GM23338 (cell line): Measurements from ENCODE around the gene CASK.

Experiments
- EZH2 ChIP-seq: fragments of 200-600 bp; sonication (generic); IDR thresholded peaks from one replicate; pipeline ENCODE4 v1.8.0; 2017; ENCODE audit warnings: antibody characterized with exemption, mild to moderate bottlenecking, low read depth; ENCODE audit not compliant: unreplicated experiment
- JUNB ChIP-seq: IDR thresholded peaks from one replicate; pipeline ENCODE4 v1.6.1; 2016; ENCODE audit warnings: antibody characterized with exemption; ENCODE audit not compliant: unreplicated experiment
- POLR2AphosphoS5 ChIP-seq: IDR thresholded peaks from 2 replicates; pipeline ENCODE4 v1.6.1; 2016; ENCODE audit warnings: antibody characterized with exemption, low read depth
- TF ChIP-seq, protein P1 (sequence below): IDR thresholded peaks from one replicate; pipeline ENCODE4 v1.6.1; 2018; ENCODE audit warnings: antibody characterized with exemption; ENCODE audit not compliant: unreplicated experiment
- TF ChIP-seq, protein P2 (sequence below), 2 experiments: fragments of 200-600 bp in 1 of 2; sonication (generic) in 1 of 2; conservative IDR thresholded peaks; 2 replicates each; pipeline versions ENCODE4 v1.5.1 to v1.6.1; 2016 to 2017; ENCODE audit warnings: antibody characterized with exemption in 2 of 2, low read depth in 2 of 2, mild to moderate bottlenecking in 2 of 2, moderate library complexity in 1 of 2

DNA sequence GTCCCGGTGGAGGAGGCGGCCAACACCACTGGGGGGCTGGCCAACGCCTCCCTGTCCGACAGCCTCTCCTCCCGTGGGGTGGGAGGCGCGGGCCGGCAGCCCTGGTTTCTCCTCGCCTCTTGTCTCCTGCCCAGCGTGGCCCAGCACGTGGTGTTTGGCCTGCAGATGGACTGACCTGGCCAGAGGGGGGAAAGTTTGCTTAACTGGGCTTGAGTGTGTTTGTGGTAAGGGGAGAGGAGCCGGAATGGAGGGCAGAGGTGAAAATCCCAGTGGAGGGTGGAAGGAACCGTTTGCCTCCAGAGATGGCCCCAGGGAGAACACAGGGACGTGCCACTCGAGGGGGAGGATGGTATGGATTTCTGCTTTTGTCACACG lies 448.6 kb downstream of the CASK start:
- TF ChIP-seq POLR2AphosphoS5 (no peak), JUNB (no peak), EZH2 (no peak)
- TF ChIP-seq, protein P1, sequence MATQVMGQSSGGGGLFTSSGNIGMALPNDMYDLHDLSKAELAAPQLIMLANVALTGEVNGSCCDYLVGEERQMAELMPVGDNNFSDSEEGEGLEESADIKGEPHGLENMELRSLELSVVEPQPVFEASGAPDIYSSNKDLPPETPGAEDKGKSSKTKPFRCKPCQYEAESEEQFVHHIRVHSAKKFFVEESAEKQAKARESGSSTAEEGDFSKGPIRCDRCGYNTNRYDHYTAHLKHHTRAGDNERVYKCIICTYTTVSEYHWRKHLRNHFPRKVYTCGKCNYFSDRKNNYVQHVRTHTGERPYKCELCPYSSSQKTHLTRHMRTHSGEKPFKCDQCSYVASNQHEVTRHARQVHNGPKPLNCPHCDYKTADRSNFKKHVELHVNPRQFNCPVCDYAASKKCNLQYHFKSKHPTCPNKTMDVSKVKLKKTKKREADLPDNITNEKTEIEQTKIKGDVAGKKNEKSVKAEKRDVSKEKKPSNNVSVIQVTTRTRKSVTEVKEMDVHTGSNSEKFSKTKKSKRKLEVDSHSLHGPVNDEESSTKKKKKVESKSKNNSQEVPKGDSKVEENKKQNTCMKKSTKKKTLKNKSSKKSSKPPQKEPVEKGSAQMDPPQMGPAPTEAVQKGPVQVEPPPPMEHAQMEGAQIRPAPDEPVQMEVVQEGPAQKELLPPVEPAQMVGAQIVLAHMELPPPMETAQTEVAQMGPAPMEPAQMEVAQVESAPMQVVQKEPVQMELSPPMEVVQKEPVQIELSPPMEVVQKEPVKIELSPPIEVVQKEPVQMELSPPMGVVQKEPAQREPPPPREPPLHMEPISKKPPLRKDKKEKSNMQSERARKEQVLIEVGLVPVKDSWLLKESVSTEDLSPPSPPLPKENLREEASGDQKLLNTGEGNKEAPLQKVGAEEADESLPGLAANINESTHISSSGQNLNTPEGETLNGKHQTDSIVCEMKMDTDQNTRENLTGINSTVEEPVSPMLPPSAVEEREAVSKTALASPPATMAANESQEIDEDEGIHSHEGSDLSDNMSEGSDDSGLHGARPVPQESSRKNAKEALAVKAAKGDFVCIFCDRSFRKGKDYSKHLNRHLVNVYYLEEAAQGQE = no peak
- TF ChIP-seq, protein P2, sequence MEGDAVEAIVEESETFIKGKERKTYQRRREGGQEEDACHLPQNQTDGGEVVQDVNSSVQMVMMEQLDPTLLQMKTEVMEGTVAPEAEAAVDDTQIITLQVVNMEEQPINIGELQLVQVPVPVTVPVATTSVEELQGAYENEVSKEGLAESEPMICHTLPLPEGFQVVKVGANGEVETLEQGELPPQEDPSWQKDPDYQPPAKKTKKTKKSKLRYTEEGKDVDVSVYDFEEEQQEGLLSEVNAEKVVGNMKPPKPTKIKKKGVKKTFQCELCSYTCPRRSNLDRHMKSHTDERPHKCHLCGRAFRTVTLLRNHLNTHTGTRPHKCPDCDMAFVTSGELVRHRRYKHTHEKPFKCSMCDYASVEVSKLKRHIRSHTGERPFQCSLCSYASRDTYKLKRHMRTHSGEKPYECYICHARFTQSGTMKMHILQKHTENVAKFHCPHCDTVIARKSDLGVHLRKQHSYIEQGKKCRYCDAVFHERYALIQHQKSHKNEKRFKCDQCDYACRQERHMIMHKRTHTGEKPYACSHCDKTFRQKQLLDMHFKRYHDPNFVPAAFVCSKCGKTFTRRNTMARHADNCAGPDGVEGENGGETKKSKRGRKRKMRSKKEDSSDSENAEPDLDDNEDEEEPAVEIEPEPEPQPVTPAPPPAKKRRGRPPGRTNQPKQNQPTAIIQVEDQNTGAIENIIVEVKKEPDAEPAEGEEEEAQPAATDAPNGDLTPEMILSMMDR (conservative IDR thresholded peaks at IDR 0.05; ENCODE audit: low read depth in 2 of 2) = no peak
